OCI-LY3 (cell line): ENCODE data around the gene PRDM16.

ENCODE experiments used
- H2AFZ ChIP-seq: fragments of 200-600, 300-600 bp; shearing (Covaris generic); 2 replicates; pipeline ENCODE4 v1.6.0; 2014; ENCODE audit warnings: antibody characterized with exemption, low read depth, low read length
- H3K27ac ChIP-seq: fragments of 200-600, 300-600 bp; sonication (generic); 2 replicates; pipeline ENCODE4 v1.5.1; 2014; ENCODE audit warnings: mild to moderate bottlenecking, low read length, moderate library complexity, mixed read lengths
- H3K27me3 ChIP-seq: fragments of 200-600, 300-600 bp; sonication (generic); 2 replicates; pipeline ENCODE4 v1.6.1; 2014; ENCODE audit warnings: low read depth, low read length, mixed read lengths
- H3K36me3 ChIP-seq: fragments of 200-600, 300-600 bp; sonication (generic); replicated peaks from 2 replicates; pipeline ENCODE3; 2014; ENCODE audit warnings: low read depth, low read length, mixed read lengths
- H3K4me1 ChIP-seq: fragments of 300-600, 200-600 bp; sonication (generic); 2 replicates; pipeline ENCODE4 v1.6.1; 2014; ENCODE audit warnings: low read length, mixed read lengths
- H3K4me2 ChIP-seq: fragments of 200-600, 300-600 bp; sonication (generic); 2 replicates; pipeline ENCODE4 v1.6.1; 2014; ENCODE audit warnings: low read length, mixed read lengths
- H3K4me3 ChIP-seq: fragments of 300-600, 200-600 bp; sonication (generic); 2 replicates; pipeline ENCODE4 v1.5.1; 2014; ENCODE audit warnings: antibody characterized with exemption, mild to moderate bottlenecking, low read length, moderate library complexity
- H3K79me2 ChIP-seq: fragments of 300-600, 200-600 bp; shearing (Covaris generic); 2 replicates; pipeline ENCODE4 v1.6.1; 2014; ENCODE audit warnings: mild to moderate bottlenecking, low read length, mixed read lengths
- H3K9ac ChIP-seq: fragments of 300-600, 200-600 bp; shearing (Covaris generic); 2 replicates; pipeline ENCODE4 v1.6.0; 2014; ENCODE audit warnings: mild to moderate bottlenecking, low read length, moderate library complexity
- H3K9me3 ChIP-seq: fragments of 200-600, 300-600 bp; shearing (Covaris generic); 2 replicates; pipeline ENCODE4 v1.6.1; 2014; ENCODE audit warnings: low read length, mixed read lengths; ENCODE audit not compliant: insufficient read depth
- H4K20me1 ChIP-seq: fragments of 200-600, 300-600 bp; sonication (generic); 2 replicates; pipeline ENCODE4 v1.6.1; 2016; ENCODE audit warnings: low read length, mixed read lengths; ENCODE audit not compliant: insufficient read depth
- EZH2phosphoT487 ChIP-seq: fragments of 200-600 bp; shearing (Covaris generic); IDR thresholded peaks from 2 replicates; pipeline ENCODE4 v1.6.1; 2018; ENCODE audit warnings: antibody characterized with exemption, mixed run types, low read depth
- TF ChIP-seq, protein P1 (sequence below): fragments of 200-600, 300-600 bp; sonication (generic); IDR thresholded peaks from 2 replicates; pipeline ENCODE4 v1.5.1; 2014; ENCODE audit warnings: antibody characterized with exemption, low read length, low read depth

PRDM16 gene

DNA sequence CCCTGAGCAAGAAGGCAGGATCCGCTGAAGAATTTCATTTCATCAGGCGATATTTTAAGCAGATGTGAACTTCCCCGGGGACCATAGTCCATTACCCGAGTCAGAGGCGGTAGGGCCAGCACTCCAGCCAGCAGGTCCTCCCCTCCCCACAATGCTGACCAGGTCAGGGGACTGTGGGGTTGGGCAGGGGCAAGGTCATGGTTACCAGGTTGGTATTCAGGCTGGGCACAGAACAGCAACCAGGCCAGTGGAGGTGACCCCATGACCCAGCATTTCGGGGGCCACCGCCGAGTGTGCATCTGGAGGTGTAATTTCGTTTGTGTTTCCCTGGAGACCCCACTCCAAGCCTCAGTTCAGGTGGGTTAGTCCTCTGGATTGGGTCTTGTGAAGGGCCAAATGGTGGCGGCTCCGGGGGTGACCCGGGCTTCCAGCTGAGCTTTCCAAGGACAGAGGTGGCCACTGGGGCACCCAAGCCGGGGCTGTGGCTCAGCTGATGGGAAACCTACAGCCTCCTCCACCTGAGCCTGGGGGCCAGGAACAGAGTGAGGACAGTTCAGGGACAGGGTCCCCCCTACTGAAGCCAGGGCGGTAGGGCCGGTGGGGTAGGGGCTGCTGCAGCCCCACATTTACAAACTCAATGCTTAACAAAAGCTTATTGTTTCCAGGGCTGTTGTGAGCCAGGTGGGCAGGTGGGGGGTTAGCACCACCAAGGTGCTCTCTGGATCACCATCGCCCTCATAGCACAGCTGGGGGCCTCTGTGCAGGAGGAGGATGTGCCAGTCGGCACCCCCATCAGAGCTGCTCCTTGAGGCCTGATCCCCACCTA, 2.8 kb downstream of the PRDM16 start:
- no peaks in the 10 kb centered on the region for H3K79me2 ChIP-seq
- H3K9me3 ChIP-seq: no peaks in the 10 kb centered on the region
- H3K4me3 ChIP-seq: no peak overlapping the region
- TF ChIP-seq, protein P1, sequence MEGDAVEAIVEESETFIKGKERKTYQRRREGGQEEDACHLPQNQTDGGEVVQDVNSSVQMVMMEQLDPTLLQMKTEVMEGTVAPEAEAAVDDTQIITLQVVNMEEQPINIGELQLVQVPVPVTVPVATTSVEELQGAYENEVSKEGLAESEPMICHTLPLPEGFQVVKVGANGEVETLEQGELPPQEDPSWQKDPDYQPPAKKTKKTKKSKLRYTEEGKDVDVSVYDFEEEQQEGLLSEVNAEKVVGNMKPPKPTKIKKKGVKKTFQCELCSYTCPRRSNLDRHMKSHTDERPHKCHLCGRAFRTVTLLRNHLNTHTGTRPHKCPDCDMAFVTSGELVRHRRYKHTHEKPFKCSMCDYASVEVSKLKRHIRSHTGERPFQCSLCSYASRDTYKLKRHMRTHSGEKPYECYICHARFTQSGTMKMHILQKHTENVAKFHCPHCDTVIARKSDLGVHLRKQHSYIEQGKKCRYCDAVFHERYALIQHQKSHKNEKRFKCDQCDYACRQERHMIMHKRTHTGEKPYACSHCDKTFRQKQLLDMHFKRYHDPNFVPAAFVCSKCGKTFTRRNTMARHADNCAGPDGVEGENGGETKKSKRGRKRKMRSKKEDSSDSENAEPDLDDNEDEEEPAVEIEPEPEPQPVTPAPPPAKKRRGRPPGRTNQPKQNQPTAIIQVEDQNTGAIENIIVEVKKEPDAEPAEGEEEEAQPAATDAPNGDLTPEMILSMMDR: no peak
- no peak for TF ChIP-seq EZH2phosphoT487
- no peaks in the 10 kb centered on the region for H3K36me3 ChIP-seq
- H3K4me1 ChIP-seq: no peaks in the 10 kb centered on the region
- H4K20me1 ChIP-seq: no peaks in the 10 kb centered on the region
- H3K9ac ChIP-seq: no peak overlapping the region
- H3K27me3 ChIP-seq: no peaks in the 10 kb centered on the region
- no peak overlapping the region for H3K4me2 ChIP-seq
- no peak overlapping the region for H3K27ac ChIP-seq
- H2AFZ ChIP-seq: no peak overlapping the region

DNA sequence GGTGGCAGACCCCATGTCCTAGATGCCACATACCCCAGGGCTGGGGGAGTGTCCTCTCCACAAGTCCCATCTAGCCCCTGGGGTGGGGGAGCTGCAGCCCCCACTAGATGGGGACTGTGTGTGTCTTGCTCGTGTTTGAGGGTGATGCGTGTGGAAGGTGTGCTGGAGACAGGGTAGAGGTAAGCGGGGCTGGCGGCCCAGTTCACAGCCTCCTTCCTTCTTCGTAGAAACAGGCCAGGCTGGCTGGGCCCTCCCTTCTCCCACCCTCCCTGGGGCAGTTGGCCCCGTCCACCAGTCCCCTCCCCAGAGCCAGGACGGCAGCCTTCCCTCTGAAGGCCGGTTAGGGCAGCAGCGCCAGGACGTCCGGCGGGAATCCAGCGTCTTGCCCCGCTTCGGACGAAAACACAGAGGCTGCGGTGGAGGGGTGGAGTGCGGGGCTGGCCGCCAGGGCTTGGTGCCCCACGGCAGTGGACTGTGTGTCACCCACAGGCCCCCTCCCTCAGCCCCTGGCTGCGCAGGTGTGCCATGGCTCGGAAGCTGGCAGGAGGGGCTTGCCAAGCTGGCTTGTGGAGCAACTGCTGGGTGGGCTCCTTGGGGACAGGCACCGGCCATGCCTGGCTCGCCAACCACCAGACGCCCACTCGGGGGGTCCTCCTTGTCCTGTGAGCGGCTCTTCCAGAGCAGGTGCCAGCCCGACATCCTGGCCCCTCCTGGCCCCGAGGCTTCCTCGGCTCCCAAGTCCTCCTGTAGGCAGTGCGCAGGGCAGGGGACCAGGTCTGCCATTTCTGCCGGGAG, 3.6 kb downstream of the PRDM16 start:
- no peak overlapping the region for H3K27ac ChIP-seq
- H3K9me3 ChIP-seq: no peaks in the 10 kb centered on the region
- no peaks in the 10 kb centered on the region for H3K79me2 ChIP-seq
- H4K20me1 ChIP-seq: no peaks in the 10 kb centered on the region
- no peaks in the 10 kb centered on the region for H3K4me1 ChIP-seq
- no peaks in the 10 kb centered on the region for H3K36me3 ChIP-seq
- no peak overlapping the region for H3K4me3 ChIP-seq
- no peaks in the 10 kb centered on the region for H3K27me3 ChIP-seq
- H3K9ac ChIP-seq: no peak overlapping the region
- no peak overlapping the region for H2AFZ ChIP-seq
- TF ChIP-seq EZH2phosphoT487: no peak
- TF ChIP-seq, protein P1: no peak
- H3K4me2 ChIP-seq: no peak overlapping the region

DNA sequence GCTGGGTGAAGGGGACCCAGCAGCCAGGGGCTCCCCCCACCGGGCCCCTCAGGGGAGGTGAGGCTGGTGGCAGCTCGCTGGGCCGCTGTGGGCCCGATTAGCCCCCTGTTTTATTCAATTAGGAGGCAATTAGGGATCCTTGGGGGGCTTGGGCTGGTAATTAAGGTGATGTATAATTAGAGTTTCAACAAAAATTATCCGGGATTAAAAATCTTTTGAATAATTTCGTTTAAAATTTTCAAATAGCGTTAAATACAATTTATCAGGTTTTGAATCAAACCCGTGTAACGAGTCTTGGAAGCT, 4.1 kb downstream of the PRDM16 start:
- H2AFZ ChIP-seq: no peak overlapping the region
- H3K9me3 ChIP-seq: no peaks in the 10 kb centered on the region
- H3K4me2 ChIP-seq: no peak overlapping the region
- H3K36me3 ChIP-seq: no peaks in the 10 kb centered on the region
- no peaks in the 10 kb centered on the region for H4K20me1 ChIP-seq
- H3K27ac ChIP-seq: no peak overlapping the region
- no peak overlapping the region for H3K9ac ChIP-seq
- no peak overlapping the region for H3K4me3 ChIP-seq
- no peak for TF ChIP-seq EZH2phosphoT487
- TF ChIP-seq, protein P1: no peak
- no peaks in the 10 kb centered on the region for H3K79me2 ChIP-seq
- no peaks in the 10 kb centered on the region for H3K27me3 ChIP-seq
- H3K4me1 ChIP-seq: no peaks in the 10 kb centered on the region

DNA sequence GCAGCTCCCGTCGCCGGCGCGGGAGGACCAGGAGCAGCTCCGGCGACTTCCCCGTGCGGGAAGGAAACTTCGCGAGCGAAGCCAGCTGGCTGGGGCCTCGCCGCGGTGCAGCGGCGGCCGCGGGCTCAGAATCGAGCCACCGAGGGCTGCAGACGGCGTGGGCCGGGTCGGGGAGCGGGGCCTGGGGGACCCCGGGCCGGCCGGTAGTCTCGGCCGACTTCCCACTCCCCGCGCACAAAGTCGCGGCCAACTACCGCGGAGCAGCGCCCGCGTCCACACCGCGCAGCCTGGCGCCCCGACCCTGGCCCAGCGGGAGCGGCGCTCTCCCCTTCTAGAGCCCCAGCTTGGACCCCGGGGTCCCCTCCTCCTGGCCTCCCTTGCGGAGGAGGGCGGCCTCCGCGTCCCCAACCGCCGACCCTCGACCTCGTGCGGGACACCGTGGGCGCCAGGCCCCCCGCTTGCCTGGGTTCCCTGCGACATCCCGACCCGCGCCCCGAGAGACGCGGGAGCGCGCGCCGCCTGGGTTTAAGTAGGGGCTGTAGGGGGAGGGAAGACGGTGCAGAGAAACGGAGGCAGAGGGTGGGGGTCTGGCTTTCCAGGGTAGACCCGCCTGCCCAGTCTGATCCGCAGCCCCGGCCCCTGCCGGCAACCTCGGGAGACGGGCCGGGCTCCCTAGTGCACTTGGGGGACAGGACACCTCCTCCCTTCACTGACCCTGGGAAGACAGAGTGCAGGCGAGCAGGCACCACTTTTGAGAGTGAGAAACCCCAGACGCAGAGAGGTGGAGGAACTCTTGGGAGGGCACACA, 4.7 kb downstream of the PRDM16 start:
- TF ChIP-seq EZH2phosphoT487: no peak
- TF ChIP-seq, protein P1: no peak
- Histone ChIP-seq H3K4me1 (no peaks in the 10 kb centered on the region), H3K4me3 (no peak overlapping the region), H3K9ac (no peak overlapping the region), H3K27me3 (no peaks in the 10 kb centered on the region), H3K27ac (no peak overlapping the region), H2AFZ (no peak overlapping the region), H4K20me1 (no peaks in the 10 kb centered on the region), H3K36me3 (no peaks in the 10 kb centered on the region), H3K79me2 (no peaks in the 10 kb centered on the region), H3K4me2 (no peak overlapping the region), H3K9me3 (no peaks in the 10 kb centered on the region)
